ENCODE results near the gene RTN4RL2. TPM values are rescaled to one million over a fixed set of nuclear protein-coding genes. Genes with fewer than 3 reads are reported as not detected.
"Not testable (repeated sequence)": the region's sequence is repeated elsewhere in the genome, so short reads cannot be mapped to it uniquely, and the experiment has no call there.

The RTN4RL2 gene
- total RNA-seq, 1 experiment from 2014 or later, result 11.3 TPM

DNA sequence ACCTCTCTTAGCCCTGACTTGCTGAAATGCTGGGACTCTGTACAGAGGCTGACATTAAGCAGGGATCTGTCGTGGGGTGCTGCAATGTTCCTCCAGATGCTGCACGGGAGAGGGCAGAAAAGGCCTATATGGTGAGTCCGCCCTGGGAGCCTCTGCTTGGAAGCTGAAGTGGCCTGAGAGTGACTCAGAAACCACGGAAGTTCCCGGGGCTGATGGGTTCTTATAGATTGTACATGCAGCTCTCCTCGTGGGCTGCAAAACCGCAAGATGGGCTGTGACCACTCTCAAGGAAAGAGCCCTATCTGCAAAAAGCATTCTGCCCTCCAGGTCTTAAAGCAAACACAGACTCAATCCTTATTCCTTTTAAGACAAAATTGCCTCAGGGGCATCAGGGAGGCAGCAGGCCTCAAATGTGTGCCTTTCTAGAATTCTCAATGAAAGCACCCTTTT lies 27.6 kb upstream of the RTN4RL2 start:
- DNase-seq (ENCODE audit: low read depth), result peak; percentile 94

- DNase-seq (ENCODE audit: low read depth), result peak; percentile 78
Measured at GRCh38 chr11:57434640-57435546, 25.4 kb upstream of the RTN4RL2 start.

GRCh38 chr11:57436031-57436430 lies 24.3 kb upstream of the RTN4RL2 start:
- DNase-seq (ENCODE audit: low read depth), result no peak

- no peak for DNase-seq (ENCODE audit: low read depth)
Measured at GRCh38 chr11:57438345-57439285, 21.7 kb upstream of the RTN4RL2 start.

- DNase-seq (ENCODE audit: low read depth), result no peak
Measured at GRCh38 chr11:57439786-57440185, 20.5 kb upstream of the RTN4RL2 start.

DNA sequence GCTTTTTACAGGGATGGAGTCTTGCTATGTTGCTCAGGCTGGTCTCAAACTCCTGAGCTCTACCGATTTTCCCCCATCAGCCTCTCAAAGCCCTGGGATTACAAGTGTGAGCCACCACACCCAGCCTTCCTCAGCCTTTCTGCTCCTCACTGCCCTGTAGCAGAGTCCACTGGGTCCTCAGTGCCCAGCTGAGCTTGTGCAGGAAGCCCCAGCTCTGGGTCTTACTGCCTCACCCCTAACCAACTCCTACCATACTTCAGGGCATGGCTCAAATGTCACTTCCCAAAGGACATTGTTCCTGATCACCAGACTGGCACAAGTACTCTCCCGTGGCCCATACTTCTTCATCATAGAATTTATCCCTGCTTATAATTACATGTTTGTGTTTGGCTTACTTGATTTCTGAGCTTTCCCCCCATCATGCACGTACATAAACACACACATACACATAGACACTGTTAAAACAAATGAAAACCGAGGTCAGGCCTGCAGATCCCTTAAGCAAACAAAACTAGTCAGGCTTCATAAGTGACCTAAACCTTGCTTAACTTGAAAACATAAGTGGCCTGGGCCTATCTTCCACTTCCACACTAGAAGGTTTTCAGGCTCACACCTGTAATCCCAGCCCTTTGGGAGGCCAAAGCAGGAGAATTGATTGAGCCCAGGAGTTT lies 19.4 kb upstream of the RTN4RL2 start:
- DNase-seq (ENCODE audit: low read depth), result no peak

GRCh38 chr11:57444362-57445121 lies 15.8 kb upstream of the RTN4RL2 start:
- peak; percentile 63 for DNase-seq (ENCODE audit: low read depth)

DNA sequence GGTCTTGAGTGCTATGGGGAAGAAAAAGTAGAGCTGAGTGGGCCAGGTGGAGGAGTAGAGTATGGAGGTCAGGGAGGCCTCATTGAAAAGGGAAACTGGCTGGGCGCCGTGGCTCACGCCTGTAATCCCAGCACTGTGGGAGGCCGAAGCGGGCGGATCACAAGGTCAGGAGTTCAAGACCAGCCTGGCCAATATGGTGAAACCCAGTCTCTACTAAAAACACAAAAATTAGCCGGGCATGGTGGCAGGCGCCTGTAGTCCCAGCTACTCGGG lies 15.3 kb upstream of the RTN4RL2 start:
- not testable (repeated sequence) for DNase-seq (ENCODE audit: low read depth)

GRCh38 chr11:57446055-57446454 lies 14.3 kb upstream of the RTN4RL2 start:
- no peak for DNase-seq (ENCODE audit: low read depth)

GRCh38 chr11:57453543-57454177 lies 6.7 kb upstream of the RTN4RL2 start:
- no peak for DNase-seq (ENCODE audit: low read depth)

GRCh38 chr11:57456960-57457642 lies 3.2 kb upstream of the RTN4RL2 start:
- DNase-seq (ENCODE audit: low read depth), result peak; percentile 69

GRCh38 chr11:57457643-57458023 lies 2.7 kb upstream of the RTN4RL2 start:
- DNase-seq (ENCODE audit: low read depth), result no peak

DNA sequence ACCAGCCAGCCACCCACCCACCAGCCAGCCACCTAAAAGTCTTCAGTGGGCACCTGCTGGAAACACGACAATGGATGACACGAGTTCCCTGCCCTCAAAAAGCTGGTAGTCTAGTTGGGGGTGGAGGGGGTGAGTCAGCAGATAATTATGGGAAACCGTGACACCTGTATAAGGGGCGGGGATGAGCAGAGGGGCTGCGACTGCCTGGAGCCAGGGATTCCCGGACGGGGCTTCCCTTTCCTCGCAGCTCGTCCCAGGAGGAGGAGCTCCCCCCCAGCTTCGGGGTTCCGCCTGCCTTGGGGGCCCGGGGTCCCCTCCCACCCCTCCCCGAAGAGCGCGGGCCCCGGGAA lies 2.3 kb upstream of the RTN4RL2 start:
- no peak for DNase-seq (ENCODE audit: low read depth)

GRCh38 chr11:57458410-57459163 lies 1.7 kb upstream of the RTN4RL2 start:
- no peak for DNase-seq (ENCODE audit: low read depth)

DNA sequence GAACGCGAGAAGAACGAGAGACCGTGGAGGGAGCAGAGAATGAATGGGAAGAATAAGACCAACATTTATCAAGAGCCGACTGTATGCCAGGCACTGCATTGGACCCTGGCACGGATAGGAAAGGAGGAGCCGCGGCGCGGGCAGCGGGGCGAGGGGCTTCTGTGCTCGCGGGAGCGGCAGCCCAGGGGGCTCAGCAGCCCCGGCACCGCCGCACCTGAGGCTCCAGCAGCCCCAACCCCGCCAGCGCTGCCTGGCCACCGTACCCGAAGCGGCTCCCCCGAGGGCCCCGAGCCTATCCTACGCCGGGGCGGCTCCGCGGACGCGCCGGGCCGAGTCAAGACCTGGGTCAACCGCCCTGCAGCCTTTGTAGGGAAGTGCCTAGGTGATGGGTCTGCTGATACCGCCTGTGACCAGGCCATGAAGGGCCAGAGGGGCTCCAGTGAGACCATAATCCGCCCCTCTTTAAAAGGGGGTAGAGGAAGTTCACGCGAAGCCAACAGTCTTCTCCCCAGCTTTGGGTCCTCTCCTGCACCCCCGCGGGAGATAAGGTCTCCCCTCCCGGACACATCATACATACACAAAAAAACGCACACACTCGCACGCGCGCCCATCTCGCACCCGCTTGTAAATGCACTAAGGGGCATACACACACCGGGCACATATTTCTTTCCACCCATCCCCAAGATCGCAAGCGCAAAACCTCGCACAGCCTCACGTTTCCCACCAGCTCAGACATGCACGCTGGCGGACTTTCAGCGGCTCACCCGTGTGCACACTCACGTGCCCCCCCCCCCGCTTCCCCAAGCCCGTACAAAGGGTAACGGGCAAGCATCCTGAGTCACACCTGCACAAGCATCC lies 935 bp upstream of the RTN4RL2 start:
- peak; percentile 18 for DNase-seq (ENCODE audit: low read depth)

DNA sequence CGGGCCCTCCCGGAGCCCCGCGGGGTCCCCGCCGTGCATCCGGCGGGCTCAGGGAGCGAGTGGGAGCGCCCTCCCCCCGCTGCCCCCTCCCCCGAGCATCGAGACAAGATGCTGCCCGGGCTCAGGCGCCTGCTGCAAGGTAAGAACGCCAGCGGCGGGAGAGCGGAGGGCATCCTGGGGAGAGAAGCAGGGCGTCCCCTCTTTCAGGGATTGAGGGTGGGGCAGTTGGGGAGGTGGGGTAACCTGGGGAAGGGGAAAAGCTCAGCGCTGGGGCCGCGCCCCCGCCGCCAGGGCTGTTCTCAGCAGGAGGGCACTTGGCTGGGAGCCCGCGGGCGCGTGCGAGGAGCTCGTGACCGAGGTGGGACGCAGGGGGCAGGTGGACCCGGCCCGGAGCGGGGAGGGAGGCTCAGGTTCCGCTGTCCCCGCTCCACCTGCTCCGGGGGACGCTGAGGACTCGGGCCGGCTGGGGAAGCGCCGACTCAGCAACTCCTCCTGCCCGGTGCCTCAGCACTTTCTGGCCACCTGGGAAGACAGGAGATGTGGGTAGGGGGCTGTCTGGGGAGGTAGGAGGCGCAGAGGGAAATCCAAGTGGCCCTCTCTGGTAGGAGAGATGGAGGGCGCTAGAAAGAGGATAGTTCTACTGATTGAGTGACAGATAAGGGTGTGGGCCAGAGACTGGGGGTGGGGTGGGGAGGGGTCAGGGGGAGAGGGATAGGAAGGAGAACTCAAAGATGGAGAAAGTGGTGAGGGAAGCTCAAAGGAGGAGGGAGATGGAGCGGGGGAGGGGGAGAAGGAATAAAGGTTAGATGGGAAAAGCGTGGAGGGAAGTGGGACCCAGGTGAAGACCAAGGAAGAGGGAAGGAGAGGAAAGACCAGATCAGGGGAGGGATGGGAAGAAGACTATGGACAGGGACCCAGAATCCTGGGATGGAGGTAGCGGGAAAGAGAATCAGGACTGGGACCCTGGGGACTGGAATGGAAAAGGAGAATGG lies 726 bp downstream of the RTN4RL2 start:
- DNase-seq (ENCODE audit: low read depth), result no peak
